Stomach (tissue), 4 donors: ENCODE data around the gene NRM.

Experiments used
- EP300 ChIP-seq: sonication (generic); formaldehyde crosslinking; IDR thresholded peaks from one replicate; pipeline ENCODE4 v1.6.1; 2017; ENCODE audit warnings: antibody characterized with exemption
- POLR2A ChIP-seq, 4 donors: fragments of 450-650 bp; IDR thresholded peaks; one replicate each; pipeline ENCODE4 v1.6.1; 2016; ENCODE audit warnings: antibody characterized with exemption in 4 of 4, control low read depth in 2 of 4, mild to moderate bottlenecking in 1 of 4, moderate library complexity in 1 of 4
- POLR2AphosphoS5 ChIP-seq, 3 donors: sonication (generic); formaldehyde crosslinking; IDR thresholded peaks; one replicate each; pipeline ENCODE4 v1.6.1; 2016; ENCODE audit warnings: antibody characterized with exemption in 3 of 3
- TF ChIP-seq, protein P1 (sequence below), 7 experiments: fragments of 450-650 bp in 4 of 7; fragments of 200-600 bp in 3 of 7; sonication (generic) in 3 of 7; IDR thresholded peaks; one replicate each; pipeline ENCODE4 v1.5.1; 2016 to 2019; ENCODE audit warnings: antibody characterized with exemption in 7 of 7, control low read depth in 2 of 7, mild to moderate bottlenecking in 1 of 7

DNA sequence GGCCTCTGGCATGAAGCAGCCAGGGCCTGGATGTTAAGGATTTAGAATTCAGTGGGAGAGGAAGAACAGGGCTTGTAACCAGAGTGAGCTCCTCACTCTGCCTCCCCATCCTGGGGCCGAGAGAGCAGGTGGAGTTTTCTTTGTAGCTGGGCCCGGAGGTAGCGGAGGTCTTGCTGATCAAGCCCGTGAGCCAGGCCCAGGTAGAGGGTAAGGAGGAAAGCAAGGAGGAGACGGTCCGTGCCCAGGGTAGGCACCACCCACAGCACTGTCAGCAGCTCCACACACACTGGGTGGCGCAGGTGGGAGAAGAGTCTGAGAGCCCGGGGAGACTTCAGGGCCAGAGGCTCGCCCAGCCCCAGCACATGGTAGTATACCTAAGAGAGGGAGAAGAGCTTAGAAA is 2.2 kb downstream of the NRM start:
- TF ChIP-seq POLR2AphosphoS5 (IDR thresholded peaks at IDR 0.05) (no peak), POLR2A (IDR thresholded peaks at IDR 0.05) (no peak), EP300 (no peak)
- TF ChIP-seq, protein P1, sequence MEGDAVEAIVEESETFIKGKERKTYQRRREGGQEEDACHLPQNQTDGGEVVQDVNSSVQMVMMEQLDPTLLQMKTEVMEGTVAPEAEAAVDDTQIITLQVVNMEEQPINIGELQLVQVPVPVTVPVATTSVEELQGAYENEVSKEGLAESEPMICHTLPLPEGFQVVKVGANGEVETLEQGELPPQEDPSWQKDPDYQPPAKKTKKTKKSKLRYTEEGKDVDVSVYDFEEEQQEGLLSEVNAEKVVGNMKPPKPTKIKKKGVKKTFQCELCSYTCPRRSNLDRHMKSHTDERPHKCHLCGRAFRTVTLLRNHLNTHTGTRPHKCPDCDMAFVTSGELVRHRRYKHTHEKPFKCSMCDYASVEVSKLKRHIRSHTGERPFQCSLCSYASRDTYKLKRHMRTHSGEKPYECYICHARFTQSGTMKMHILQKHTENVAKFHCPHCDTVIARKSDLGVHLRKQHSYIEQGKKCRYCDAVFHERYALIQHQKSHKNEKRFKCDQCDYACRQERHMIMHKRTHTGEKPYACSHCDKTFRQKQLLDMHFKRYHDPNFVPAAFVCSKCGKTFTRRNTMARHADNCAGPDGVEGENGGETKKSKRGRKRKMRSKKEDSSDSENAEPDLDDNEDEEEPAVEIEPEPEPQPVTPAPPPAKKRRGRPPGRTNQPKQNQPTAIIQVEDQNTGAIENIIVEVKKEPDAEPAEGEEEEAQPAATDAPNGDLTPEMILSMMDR (IDR thresholded peaks at IDR 0.05): no peak
